Epidermal melanocyte (primary cell): ENCODE results near the gene VSTM2L.

Experiments
- DNase-seq: peaks from one replicate; pipeline ENCODE4 v3.0.0; 2011; ENCODE audit warnings: low spot score; ENCODE audit not compliant: insufficient read length

VSTM2L gene

DNA sequence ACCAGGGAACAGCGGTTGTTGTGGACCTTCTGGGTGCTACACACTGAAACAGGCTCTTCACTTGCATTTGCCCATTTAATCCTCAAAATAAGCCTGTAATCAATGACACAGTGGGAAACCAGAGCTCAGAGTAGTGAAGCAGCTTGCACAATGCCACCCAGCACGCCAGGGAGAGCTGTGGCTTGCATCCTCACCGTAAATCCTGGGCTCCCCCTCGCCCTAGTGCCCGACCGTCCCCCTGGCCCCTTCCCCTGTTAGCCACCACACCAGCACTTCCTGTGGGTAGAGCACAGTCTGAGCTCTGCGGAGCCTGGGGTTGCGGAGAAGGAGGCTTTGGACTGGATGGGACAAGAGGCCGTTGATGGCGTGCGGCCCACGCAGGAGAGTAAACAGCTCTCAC is 14.5 kb downstream of the VSTM2L start:
- DNase-seq = no peak

- DNase-seq = no peak
These were observed 15.1 kb downstream of the VSTM2L start for GRCh38 chr20:37918035-37918434.

DNA sequence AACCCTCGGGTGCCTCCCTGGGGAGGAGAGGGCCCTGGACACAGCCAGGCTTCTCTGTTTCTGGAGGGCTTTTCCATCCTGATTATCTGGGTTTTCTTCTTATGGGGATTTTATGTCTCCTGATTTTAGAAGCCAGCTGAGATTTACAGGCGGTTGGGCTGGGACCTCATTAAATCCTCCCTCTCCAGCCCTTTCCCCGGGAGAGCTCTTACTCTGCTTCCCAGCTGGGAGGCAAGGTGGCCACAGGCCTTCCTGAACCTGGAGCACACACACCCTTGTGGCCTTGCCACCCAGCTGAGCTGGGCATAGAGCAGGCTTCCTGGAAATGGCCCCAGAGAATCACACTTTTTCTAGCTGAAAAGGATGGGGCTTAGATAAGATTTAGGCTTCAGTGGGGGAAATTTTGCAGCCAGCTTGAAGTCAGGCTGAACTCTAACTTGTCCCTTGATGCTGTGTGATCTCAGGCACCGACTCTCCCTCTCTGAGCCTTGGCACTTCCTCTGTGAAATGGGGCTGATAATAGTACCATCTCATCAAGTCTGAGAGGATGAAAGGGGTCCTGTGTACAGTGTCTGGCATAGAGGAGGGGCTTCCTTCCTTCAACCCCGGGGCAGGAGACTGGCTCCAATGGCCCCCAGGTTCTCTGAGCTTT is 16.6 kb downstream of the VSTM2L start:
- DNase-seq = no peak

DNA sequence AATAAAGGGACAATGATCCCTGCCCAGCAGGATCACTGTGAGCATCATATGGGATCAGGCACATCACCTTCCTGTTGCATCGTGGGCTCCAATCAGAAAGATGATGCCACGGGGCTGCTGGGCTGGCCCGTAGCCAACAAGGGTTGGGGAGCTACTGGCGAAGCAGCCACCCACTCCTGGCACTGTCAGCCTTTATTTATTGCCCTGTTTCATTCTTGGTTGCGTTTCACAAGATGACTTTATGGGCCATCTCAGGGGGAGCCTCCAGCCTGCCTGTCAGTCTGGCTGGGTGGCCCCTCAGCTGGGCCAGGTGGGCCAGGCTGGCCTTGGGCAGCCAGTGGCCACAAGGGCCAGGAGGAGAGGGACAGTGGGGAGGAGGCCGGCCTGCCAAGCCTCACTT is 17.3 kb downstream of the VSTM2L start:
- DNase-seq = no peak

GRCh38 chr20:37920679-37921322 is 17.9 kb downstream of the VSTM2L start:
- no peak for DNase-seq

DNA sequence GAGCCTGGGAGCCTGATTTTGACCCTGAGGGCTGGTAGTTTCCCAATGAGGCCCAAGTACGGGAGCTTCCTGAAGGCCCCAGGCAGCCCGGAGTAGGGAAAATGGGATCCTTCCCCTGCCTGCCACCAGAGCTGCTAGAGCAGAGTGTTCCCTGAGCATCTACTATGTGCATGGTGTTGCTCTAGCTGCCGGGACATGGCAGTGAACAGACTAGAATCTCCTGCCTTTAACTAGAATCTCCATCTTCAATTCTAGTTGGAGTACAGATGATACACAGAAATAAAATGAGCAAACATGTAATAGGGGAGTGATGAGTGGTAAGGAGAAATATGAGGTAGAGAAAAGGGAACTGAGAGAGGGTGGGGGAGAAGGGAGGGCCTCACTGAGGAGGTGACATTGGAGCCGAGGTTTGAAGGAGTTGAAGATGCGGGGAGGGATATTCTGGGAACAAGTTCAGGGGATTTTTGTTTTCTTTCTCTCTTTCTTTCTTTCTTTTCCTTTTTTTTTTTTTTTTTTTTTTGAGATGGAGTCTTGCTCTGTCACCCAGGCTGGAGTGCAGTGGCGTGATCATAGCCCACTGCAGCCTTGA is 18.5 kb downstream of the VSTM2L start:
- DNase-seq = no peak

DNA sequence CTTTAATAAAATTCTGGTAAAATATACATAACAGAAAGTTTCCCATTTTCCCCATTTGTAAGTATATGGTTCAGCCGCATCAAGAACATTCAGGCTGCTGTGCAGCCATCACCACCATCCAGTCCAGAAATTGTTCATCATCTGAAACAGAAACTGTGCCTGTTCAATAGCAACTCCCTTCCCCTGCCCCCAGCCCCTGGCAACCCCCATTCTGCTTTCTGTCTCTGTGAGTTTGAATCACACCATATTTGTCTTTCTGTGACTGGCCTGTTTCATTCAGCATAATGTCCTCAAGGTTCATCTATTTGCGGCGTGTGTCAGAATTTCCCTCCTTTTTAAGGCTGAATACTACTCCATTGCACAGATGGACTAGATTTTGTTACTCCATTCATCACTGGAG is 19.1 kb downstream of the VSTM2L start:
- DNase-seq = no peak

DNA sequence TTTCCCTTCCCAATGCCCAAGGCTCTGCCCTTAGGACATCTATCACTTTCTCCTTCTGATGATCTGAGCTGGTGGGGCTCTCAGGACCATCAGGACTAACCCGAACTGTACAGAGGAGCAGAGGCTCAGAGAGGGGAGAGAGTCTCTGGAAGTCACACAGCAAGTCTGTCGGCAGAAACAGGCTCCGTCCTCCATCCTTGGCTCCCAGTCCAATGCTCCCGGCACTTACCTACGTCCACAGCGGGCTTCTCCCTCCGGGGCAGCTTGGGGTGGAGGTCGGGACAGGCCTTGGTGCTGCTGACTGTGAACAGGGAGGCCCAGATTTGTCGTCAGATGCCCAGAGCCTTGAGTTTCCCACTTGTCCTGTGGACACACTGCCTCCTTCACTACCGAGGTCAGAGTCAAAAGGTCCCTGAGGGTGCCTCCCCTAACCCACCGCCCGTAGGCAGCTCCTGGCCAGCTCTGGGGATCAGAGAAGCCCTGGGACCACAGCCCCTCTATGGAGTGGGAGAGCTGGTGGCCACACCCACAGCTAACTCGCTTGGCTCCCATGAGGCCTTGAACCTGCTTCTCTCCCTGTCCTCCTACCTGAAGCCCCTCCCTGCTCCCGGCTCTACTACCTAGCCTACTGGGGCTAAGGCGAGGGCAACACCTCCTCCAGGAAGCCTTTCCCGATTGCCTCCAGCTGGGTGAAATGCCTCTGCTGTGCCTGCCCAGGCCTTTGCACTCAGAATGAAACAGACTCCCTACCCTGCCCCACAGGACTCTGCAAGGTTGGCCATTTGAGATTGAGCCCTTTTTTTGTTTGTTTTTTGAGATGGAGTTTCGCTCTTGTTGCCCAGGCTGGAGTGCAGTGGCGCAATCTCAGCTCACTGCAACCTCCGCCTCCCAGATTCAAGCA is 22.6 kb downstream of the VSTM2L start:
- no peak for DNase-seq

DNA sequence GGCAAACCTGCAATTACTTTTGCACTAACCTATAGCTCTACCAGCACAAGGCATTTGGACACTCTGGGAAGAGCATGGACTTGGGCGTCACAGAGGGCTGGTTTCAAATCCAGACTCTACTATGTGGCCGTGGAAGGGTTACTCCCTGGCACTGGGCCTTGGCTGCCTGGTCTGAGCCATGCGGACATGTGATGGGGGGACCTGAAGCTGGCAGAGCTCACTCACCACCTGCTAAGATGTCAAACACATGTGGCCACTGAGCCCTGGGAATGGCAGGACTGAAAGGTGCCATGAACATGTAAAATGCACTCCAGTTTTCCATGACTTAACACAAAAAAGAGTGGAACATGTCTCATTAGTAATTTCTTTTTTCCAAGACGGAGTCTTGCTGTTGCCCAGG is 23.7 kb downstream of the VSTM2L start:
- DNase-seq = no peak

DNA sequence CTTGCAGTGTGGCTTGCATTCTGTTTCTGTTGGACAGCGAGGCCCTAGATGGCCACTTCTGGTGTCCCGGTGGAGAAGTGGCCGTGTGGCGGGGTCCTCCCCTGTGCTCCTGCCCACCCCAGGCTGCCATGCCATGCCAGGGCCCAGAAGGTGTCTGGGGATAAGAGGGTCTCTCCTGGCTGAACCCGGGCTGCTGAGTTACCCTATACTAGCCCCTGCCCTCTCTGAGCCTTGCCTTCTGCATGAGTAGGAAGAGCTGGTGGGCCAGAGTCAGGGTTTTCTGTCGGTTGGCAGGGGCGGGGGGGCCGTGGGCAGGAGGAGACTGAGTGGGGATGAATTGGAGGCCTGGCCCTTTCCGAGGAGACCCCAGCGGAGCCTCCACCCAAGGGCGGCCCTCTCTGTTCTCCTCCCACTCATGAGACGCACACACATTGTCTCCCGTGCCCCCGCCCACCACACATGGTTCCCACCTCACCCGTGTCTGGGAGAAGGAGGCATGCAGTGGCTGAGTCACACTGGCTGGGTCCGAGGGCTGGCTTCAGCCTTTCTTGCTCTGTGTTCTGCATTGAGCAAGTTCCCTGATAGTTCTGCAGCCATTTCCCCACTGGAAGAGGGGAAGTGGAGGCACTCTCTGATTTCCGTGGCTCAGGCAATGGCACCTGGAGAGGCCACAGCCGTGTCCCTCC is 24.6 kb downstream of the VSTM2L start:
- no peak for DNase-seq

DNA sequence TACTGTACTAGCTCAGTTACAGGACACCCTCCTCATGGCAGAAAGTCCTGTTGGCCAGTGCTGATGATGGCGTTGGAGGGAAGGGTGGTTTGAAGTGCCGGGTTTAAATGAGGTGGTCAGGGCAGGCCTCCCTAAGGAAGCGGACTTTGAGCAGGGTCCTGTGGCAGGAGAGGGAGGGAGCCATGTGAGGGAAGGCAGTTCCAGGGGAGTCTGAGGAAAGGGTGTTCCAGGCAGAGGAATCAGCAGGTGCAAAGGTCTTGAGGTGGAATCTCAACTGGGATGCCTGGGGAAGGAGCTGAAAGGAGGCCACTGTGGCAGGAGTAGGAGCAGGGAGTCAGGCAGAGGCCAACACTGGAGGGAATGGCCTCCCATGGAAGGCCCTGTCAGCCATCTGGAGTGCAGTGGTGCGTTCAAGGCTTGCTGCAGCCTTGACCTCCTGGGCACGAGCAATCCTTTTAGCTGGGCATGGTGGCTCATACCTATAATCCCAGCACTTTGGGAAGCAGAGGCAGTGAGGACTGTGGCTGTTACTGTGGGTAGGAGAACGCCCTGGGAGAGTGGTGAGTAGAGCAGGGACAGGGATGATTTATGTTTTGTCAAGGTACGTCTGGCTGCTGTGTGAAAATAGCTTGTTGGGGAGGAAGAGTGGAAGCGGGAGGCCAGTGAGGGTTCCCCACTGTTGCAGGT is 26.2 kb downstream of the VSTM2L start:
- no peak for DNase-seq

GRCh38 chr20:37929683-37930014 is 26.7 kb downstream of the VSTM2L start:
- DNase-seq = no peak

DNA sequence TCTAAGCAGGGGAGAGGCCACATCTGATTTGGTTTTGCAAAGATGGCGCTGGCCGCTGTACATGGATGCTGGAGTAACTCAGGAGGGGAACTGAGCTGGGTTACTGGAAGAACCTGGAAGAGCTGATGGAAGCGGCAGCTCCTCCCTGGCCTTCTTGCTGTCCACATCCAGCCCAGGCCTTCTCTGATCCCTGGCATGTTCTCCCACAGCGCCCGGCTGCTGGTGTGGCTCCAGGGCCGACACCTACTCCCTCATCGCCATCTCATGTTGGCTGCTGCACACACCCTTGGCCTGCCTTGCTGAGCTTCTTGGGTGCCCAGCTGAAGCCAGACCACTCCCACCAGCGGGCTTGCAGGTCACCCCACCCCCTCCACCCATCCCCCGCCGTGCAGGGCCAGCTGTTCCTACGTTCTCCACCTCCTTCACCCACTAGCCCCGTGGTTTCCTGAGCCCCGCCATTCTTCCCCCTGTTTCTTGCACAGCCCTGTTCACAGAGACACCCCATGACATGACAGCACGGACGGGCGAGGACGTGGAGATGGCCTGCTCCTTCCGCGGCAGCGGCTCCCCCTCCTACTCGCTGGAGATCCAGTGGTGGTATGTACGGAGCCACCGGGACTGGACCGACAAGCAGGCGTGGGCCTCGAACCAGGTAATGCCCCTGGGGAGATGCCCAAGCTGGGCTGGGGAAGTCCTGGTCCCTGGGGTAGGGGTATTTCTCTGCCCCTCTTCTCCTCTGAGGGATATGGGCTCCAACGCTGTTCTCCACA is 28.4 kb downstream of the VSTM2L start:
- DNase-seq = no peak

DNA sequence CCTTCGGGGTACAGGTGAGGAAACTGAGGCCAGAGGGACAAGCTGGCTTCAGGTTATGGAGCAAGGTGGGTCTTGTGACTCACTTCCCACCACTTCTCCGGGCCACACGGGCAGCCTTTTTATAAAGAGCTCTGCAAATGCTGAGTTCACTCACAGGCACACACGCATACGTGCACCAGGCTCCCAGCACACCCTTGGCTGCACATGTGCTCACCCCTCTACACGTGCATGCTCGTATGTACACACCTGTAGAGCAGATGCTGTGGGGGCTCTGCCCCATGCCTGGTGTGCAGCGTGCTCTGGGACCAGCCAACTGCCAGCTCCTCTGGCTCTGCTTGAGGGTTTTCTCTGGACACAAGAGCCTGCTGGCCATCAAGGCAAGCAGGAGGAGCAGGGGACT is 29.1 kb downstream of the VSTM2L start:
- no peak for DNase-seq

GRCh38 chr20:37932919-37933318 is 30.0 kb downstream of the VSTM2L start:
- no peak for DNase-seq

- DNase-seq = no peak
These were observed 31.1 kb downstream of the VSTM2L start for GRCh38 chr20:37933786-37934633.

DNA sequence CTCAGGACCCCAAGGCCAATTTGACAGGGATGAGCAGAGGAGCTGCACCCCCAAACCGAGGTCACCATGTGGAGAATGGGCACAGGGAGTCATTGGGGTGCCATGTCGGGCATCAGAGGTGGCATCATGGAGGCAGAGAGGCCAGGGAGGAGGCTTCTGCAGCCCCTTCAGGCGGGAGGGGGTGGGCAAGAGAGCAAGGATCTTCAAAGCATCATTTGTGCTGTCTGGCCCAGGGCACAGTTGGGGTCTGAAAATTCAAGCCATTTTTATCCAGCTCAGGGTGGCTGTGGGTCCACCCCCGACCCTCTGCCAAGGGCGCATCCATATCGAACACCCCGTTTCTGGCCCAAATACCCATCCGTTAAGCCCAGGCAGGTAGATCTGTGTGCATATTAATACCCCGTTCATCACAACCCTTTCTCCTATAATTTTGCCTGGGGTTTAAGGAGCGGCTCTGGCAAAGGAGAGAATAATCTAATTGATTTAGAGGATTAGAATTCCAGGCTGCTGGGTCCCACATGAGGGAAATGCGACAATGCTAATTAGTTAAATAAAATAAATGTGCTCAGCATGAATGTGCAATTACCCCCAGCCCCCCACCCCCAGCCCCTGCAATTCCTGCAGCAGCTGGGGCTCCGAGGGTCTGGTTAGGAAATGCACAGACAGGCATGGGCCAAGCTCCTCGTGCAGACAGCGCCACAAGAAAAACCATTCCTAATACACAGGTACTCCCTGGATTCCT is 31.9 kb downstream of the VSTM2L start:
- DNase-seq = no peak

DNA sequence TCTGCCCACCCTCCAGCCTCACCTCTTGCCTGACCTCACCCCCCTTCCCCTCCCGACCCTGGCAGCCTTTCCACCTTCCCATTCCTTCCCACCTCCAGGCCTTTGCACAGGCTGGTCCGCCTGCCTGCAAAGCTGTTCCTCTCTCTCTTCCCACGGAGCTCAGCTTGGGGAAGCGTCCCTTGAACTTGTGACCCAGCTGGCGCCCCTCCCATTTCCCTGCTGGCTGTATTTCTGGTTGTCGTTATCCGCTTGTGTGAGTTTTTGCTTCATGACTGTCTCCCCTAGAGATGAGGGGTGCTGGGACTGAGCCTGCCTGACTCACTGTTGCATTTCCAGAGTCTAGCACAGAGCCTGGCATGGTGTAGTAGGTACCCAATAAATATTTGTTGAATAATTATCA is 32.5 kb downstream of the VSTM2L start:
- DNase-seq = no peak

- DNase-seq = no peak
These were observed 33.1 kb downstream of the VSTM2L start for GRCh38 chr20:37936041-37936440.
